WI38 (cell line): ENCODE measurements around the gene DNAJC3.
A peak's percentile ranks its signal among the peaks of the same experiment; 100 is the strongest.

Experiments used
- H3K4me3 ChIP-seq: 2 replicates; pipeline ENCODE4 v1.5.1; 2011; ENCODE audit warnings: low read depth, mild to moderate bottlenecking, control low read depth, low read length
- TF ChIP-seq, protein P1 (sequence below): IDR thresholded peaks from 2 replicates; pipeline ENCODE4 v1.5.1; 2012; ENCODE audit warnings: low read depth, mild to moderate bottlenecking, control low read depth, low read length

Gene DNAJC3

GRCh38 chr13:95642028-95642621 is 34.8 kb upstream of the DNAJC3 start:
- TF ChIP-seq, protein P1, sequence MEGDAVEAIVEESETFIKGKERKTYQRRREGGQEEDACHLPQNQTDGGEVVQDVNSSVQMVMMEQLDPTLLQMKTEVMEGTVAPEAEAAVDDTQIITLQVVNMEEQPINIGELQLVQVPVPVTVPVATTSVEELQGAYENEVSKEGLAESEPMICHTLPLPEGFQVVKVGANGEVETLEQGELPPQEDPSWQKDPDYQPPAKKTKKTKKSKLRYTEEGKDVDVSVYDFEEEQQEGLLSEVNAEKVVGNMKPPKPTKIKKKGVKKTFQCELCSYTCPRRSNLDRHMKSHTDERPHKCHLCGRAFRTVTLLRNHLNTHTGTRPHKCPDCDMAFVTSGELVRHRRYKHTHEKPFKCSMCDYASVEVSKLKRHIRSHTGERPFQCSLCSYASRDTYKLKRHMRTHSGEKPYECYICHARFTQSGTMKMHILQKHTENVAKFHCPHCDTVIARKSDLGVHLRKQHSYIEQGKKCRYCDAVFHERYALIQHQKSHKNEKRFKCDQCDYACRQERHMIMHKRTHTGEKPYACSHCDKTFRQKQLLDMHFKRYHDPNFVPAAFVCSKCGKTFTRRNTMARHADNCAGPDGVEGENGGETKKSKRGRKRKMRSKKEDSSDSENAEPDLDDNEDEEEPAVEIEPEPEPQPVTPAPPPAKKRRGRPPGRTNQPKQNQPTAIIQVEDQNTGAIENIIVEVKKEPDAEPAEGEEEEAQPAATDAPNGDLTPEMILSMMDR, result no peak
- H3K4me3 ChIP-seq, result peak overlapping the region; percentile 73

DNA sequence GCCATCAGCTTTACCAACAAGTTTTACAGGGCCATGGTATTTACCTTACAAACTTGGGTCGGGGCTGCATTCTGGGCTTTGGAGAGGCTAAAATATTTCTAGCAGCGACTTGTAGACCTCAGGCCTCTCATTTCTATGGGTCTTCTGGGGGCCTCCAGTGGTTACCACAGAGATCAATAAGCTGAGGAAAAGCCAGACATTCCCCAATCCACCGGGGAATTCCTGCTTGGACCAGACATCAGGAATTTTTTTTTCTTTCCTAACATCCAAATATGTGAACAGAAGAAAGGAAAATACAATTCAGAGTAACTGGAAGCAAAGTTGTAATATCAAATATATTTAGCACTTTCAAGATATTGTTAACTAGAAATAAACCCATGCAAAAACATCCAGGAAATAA is 33.9 kb upstream of the DNAJC3 start:
- H3K4me3 ChIP-seq, result peak overlapping the region; percentile 73
- TF ChIP-seq, protein P1, result no peak

GRCh38 chr13:95643571-95643935 is 33.4 kb upstream of the DNAJC3 start:
- H3K4me3 ChIP-seq, result peak overlapping the region; percentile 73
- TF ChIP-seq, protein P1, result no peak

DNA sequence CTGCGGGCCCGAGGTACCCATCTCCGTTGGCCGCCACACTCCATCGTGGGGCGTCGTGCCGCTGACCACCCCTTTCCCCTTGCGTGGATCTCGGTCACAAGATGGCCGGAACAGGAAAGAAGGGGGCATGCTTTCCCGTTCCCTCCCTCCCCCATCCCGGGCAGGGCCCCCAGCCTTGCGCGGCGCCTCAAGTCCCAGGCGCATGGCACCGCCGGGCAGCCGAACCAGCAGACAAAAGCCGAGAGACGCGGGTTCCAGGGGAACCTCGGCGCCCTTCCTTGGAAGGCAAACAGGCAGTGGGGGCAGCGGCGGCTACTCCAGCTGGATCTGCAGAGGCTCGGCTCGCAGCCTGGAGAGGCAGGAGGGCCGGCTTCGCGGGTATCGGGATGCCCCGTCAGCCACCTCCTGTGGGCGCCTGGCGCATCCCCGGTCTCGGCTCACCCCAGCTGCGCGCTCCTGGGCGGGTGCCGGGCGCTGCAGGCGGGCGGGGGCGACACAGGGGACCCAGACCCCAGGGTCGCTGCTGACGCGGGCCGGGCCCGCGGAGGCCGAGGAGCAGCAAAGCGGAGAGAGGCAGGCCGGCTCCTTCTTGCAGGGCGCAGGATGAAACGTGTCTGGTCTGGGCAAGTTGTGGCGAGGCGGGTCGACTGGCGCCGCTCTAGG is 32.9 kb upstream of the DNAJC3 start:
- TF ChIP-seq, protein P1, result no peak
- peak overlapping the region; percentile 73 for H3K4me3 ChIP-seq

- TF ChIP-seq, protein P1, result no peak
- peak within 1 kb of the TSS; percentile 73 for H3K4me3 ChIP-seq
Observed at GRCh38 chr13:95644601-95645052, 32.3 kb upstream of the DNAJC3 start, which contains the start of gene DZIP1. TSS of gene DZIP1 (minus strand) at chr13:95644706. CDS start at chr13:95642029, 2,677 bp downstream.

GRCh38 chr13:95647321-95647720 is 29.6 kb upstream of the DNAJC3 start:
- H3K4me3 ChIP-seq, result no peak overlapping the region
- TF ChIP-seq, protein P1, result no peak

- TF ChIP-seq, protein P1, result no peak
- H3K4me3 ChIP-seq, result no peak overlapping the region
Observed at GRCh38 chr13:95650696-95651095, 26.2 kb upstream of the DNAJC3 start.
